H1 (cell line): ENCODE results near the gene IGFBP6. TPM values are rescaled to one million over a fixed set of nuclear protein-coding genes. Genes with fewer than 3 reads are reported as not detected.

Experiments used
- BACH1 ChIP-seq: IDR thresholded peaks from 2 replicates; pipeline ENCODE4 v1.6.1; 2012; ENCODE audit warnings: low read length, improper control_type of control experiment
- CHD1 ChIP-seq: IDR thresholded peaks from 2 replicates; pipeline ENCODE4 v1.6.1; 2012; ENCODE audit warnings: low read depth, low read length, improper control_type of control experiment
- CTBP2 ChIP-seq: IDR thresholded peaks from 2 replicates; pipeline ENCODE4 v1.7.0; 2011; ENCODE audit warnings: borderline replicate concordance, mild to moderate bottlenecking, moderate library complexity, mixed read lengths, low read length; ENCODE audit not compliant: insufficient read depth, insufficient read length
- EGR1 ChIP-seq: IDR thresholded peaks from 2 replicates; pipeline ENCODE4 v1.6.1; 2011; ENCODE audit warnings: low read depth, low read length, borderline replicate concordance
- KDM1A ChIP-seq: fragments of 200-600, 300-600 bp; sonication (generic); IDR thresholded peaks from 2 replicates; pipeline ENCODE4 v1.7.1; 2016; ENCODE audit warnings: mild to moderate bottlenecking, low read length, borderline replicate concordance
- MAFK ChIP-seq: IDR thresholded peaks from 2 replicates; pipeline ENCODE4 v1.6.1; 2012; ENCODE audit warnings: low read depth, mild to moderate bottlenecking, improper control_type of control experiment, low read length
- RAD21 ChIP-seq, 2 experiments: IDR thresholded peaks in 1 of 2; conservative IDR thresholded peaks in 1 of 2; 2 replicates each; pipeline ENCODE4 v1.6.1; 2011; ENCODE audit warnings: low read depth in 2 of 2, low read length in 2 of 2, improper control_type of control experiment in 1 of 2, inconsistent platforms in 1 of 2, mild to moderate bottlenecking in 1 of 2, moderate library complexity in 1 of 2
- RFX5 ChIP-seq: IDR thresholded peaks from 2 replicates; pipeline ENCODE4 v1.6.1; 2011; ENCODE audit warnings: low read depth, low read length, improper control_type of control experiment, borderline replicate concordance
- SIRT6 ChIP-seq: IDR thresholded peaks from one replicate; pipeline ENCODE4 v1.7.1; 2012; ENCODE audit warnings: low read length, inconsistent platforms
- SUZ12 ChIP-seq: fragments of 200-600 bp; sonication (generic); IDR thresholded peaks from 2 replicates; pipeline ENCODE4 v1.6.1; 2012; ENCODE audit warnings: mild to moderate bottlenecking, inconsistent platforms, low read length, moderate library complexity, mixed read lengths
- polyA plus RNA-seq, 7 experiments: library from polyadenylated mRNA; depleted of rRNA in 3 of 7; stranded (reverse) in 5 of 7; unstranded in 2 of 7; fragments of >200 nt in 5 of 7; fragments of 200-250 nt in 2 of 7; gene quantifications; 1 replicate in 5 of 7; 2 replicates in 1 of 7; 4 replicates in 1 of 7; pipeline versions ENCODE4 v1.2.1 to v1.2.3, GENCODE V29; 2011 to 2013; ENCODE audit warnings: missing spikeins in 2 of 7, mixed read lengths in 2 of 7
- total RNA-seq: library from RNA; stranded (reverse); fragmentation: NEBNext Ultra II Directional; extraction: Animal tissue kit (Norgen Biotek cat#: 25700); gene quantifications from 2 replicates; pipeline ENCODE4 v1.2.1, GENCODE V29; 2021
- TF ChIP-seq, protein P1 (sequence below), 3 experiments: IDR thresholded peaks; 1 replicate in 2 of 3; 2 replicates in 1 of 3; pipeline versions ENCODE4 v1.5.1 to v1.6.1; 2011; ENCODE audit warnings: low read length in 3 of 3, mild to moderate bottlenecking in 3 of 3, inconsistent platforms in 2 of 3, low read depth in 1 of 3, moderate library complexity in 1 of 3; ENCODE audit not compliant: insufficient read depth in 1 of 3; ENCODE audit errors: control extremely low read depth in 1 of 3

Gene IGFBP6
- total and polyA plus RNA-seq, 2 of the 8 experiments (the other 6 are each of a cell fraction or from before 2014, with no cell fraction given) = 13.7 to 14.7 TPM

- TF ChIP-seq KDM1A (no peak), CTBP2 (no peak), RFX5 (no peak), EGR1 (no peak), BACH1 (peak; percentile 63; the same call in 1 of the 2 replicates), RAD21 (IDR thresholded peaks at IDR 0.05 in 1 of 2, conservative IDR thresholded peaks at IDR 0.05 in 1 of 2; ENCODE audit: low read depth in 2 of 2, low read length in 2 of 2) (peak in 1 of 2 experiments; percentile 10; a peak in 1 of 4 replicates), SIRT6 (no peak), CHD1 (no peak), SUZ12 (no peak), MAFK (no peak)
- TF ChIP-seq, protein P1, sequence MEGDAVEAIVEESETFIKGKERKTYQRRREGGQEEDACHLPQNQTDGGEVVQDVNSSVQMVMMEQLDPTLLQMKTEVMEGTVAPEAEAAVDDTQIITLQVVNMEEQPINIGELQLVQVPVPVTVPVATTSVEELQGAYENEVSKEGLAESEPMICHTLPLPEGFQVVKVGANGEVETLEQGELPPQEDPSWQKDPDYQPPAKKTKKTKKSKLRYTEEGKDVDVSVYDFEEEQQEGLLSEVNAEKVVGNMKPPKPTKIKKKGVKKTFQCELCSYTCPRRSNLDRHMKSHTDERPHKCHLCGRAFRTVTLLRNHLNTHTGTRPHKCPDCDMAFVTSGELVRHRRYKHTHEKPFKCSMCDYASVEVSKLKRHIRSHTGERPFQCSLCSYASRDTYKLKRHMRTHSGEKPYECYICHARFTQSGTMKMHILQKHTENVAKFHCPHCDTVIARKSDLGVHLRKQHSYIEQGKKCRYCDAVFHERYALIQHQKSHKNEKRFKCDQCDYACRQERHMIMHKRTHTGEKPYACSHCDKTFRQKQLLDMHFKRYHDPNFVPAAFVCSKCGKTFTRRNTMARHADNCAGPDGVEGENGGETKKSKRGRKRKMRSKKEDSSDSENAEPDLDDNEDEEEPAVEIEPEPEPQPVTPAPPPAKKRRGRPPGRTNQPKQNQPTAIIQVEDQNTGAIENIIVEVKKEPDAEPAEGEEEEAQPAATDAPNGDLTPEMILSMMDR (IDR thresholded peaks at IDR 0.05; ENCODE audit: control extremely low read depth in 1 of 3, insufficient read depth in 1 of 3, low read depth in 1 of 3, low read length in 3 of 3) = peak in 2 of 3 experiments; percentile 7 to 9; a peak in 1 of 4 replicates
Measured at GRCh38 chr12:53071591-53072551, 25.6 kb upstream of the IGFBP6 start (continued).
